Measurements from ENCODE around the gene OXLD1. TPM values are rescaled to one million over a fixed set of nuclear protein-coding genes. Genes with fewer than 3 reads are reported as not detected.
"Not testable (repeated sequence)": the region's sequence is repeated elsewhere in the genome, so short reads cannot be mapped to it uniquely, and the experiment has no call there.

Gene OXLD1
- total RNA-seq, 8 experiments from 2014 or later, result 20.2 to 85.8 (median 33.6) TPM

DNA sequence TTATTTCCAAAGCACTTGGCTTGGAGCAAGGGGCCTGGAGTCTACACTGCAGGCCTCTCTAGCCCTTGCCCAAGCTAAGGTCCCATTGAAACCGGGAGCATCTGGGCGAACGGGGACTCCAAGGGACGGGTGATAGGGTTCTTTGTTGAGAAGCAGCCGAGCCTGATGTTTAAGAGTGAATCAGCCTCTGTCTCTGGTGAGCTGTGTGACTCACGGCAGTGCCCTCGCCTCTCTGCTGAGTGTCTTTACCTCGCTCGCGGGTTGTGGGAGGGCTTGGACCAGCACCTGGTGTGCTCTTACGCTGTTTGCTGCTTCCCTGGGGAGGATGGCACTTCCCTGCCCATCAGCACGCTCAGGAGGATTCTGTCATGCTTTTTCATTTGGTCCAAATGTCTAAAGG, 18.7 kb upstream of the OXLD1 start:
- Histone ChIP-seq H3K27ac (no peak overlapping the region), H3K4me3 (peak overlapping the region; percentile 81 to 97 (median 90)), H3K4me1 (replicated peaks in 1 of 2) (peaks cover 8 to 13% of the 10 kb centered on the region in 2 donors)
- in situ Hi-C loops (cut with MboI; ENCODE audit: low pct_unique_long_range_greater_than_20kb in 2 of 9, low sequenced_read_pairs in 9 of 9, unreplicated experiment in 9 of 9), result no loop called here
- 25 to 69% (median 56%) methylated on average over 2 to 11 of the region's 12 CpGs; no CpG with 5 or more reads in 5 of the 10 experiments for WGBS, 10 experiments
- ATAC-seq (replicated peaks in 6 of 8), result peak in 2 of 8 experiments; percentile 0 to 2

DNA sequence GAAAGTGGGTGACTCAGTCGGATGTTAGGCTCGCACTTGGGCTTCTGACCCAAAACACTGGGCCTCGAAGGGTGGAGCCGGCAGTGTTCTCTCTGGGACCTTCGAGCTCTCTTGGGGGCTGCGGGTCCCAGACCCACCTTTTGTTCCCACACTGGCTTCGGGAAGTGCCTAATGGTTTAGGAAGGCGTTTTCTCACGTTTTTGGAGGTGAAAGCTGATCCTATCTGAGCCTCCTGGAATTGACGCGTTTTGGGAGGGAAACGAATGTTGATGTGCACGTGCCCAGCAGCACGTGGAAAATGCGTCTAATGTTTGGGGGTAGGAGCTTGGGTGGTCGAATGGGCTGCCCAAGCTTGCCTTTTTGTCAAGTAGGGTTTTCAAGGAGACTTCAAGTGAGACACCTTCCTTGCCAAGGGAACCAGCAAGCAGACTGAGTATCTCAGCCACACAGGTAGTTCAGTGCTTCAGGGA, 18.1 kb upstream of the OXLD1 start:
- Histone ChIP-seq H3K4me3 (peak overlapping the region; percentile 81 to 97 (median 90)), H3K27ac (peak overlapping the region; percentile 74 to 86), H3K4me1 (replicated peaks in 1 of 2) (peaks cover 8 to 13% of the 10 kb centered on the region in 2 donors)
- ATAC-seq (replicated peaks in 6 of 8), result peak in 2 of 8 experiments; percentile 29 to 39
- in situ Hi-C loops (cut with MboI; ENCODE audit: low pct_unique_long_range_greater_than_20kb in 2 of 9, low sequenced_read_pairs in 9 of 9, unreplicated experiment in 9 of 9), result no loop called here
- 0 to 21% (median 0%) methylated on average over 1 to 9 of the region's 16 CpGs; no CpG with 5 or more reads in 1 of the 10 experiments for WGBS, 10 experiments

DNA sequence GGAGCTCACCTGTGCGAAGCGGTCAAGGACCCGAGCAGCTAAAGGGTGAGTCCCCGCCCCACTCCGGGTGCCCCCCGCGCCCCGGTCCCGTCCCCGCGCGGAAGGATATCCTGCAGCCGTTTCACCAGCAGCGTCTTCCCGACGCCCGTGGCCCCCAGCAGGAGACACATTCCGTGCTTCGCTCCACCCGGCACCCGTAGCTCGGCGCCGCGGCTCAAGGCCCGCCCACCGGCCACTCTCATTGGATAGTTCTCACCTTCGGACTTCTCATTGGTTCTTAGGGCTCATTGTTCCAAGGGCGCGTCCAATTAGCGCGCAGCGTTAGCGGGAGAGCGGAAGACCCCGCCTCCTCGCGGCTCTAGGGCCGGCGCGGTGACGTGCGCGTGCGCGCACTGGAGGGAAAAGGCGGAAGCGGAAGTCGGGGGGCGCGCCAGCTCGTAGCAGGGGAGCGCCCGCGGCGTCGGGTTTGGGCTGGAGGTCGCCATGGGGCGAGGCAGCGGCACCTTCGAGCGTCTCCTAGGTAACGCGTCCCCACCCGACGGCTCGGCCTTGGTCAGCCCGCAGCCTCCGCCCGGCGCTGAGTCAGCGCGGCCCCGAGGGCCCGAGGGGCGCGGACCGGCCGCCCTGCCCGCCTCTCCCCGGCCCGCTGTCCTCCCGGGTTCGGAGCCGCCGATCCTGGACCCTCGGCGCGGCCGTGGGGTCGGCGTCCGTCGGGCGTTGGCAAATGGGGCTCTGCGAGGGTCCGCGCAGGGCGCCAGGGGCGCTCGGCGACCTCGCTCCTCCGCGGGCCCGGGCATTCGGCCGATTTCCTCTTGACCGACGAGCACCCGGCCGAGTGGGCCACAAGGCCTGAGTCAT, 17.4 kb upstream of the OXLD1 start, which contains the start of the genes ARL16 and HGS:
Gene ARL16, minus strand, starts transcription at position 214 of the 858 bp plus-strand sequence. Its CDS starts 44 bp downstream, at position 170.
Gene HGS, plus strand, starts transcription at position 428 of the 858 bp plus-strand sequence. Its CDS starts 56 bp downstream, at position 484.
- in situ Hi-C loops (cut with MboI; ENCODE audit: low pct_unique_long_range_greater_than_20kb in 2 of 9, low sequenced_read_pairs in 9 of 9, unreplicated experiment in 9 of 9), result no loop called here
- H3K27ac ChIP-seq, result peak within 1 kb of the TSS; percentile 89 to 92
- ATAC-seq (replicated peaks in 6 of 8), result peak; percentile 81 to 96 (median 94)
- H3K4me1 ChIP-seq (replicated peaks in 1 of 2), result peaks cover 8 to 13% of the 10 kb centered on the region in 2 donors
- H3K4me3 ChIP-seq, result peak within 1 kb of the TSS; percentile 81 to 97 (median 90)
- 0 to 1% (median 0%) methylated on average over 4 to 32 of the region's 112 CpGs; no CpG with 5 or more reads in 5 of the 10 experiments for WGBS, 10 experiments

DNA sequence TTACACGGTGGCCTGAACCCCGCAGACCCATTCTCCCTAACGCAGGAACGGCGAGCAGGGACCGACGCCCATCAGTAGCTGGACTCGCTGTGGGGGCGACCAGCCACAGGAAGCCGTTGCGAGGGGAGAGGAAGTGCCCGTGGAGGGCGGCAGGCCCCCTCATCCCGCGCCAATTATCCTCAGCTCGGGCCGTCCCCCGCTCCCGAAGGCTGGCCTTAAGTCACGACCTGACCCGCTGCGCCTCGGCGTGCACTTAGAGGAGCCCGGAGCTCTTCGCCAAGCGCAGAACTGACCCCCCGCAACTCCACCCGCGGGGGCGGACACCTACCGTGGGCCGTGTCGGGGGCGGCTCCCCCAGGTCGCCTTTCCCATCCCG, 16.8 kb upstream of the OXLD1 start:
- H3K4me3 ChIP-seq, result peak overlapping the region; percentile 81 to 97 (median 90)
- peak in 3 of 8 experiments; percentile 4 to 14 (median 6) for ATAC-seq (replicated peaks in 6 of 8)
- peaks cover 8 to 13% of the 10 kb centered on the region in 2 donors for H3K4me1 ChIP-seq (replicated peaks in 1 of 2)
- in situ Hi-C loops (cut with MboI; ENCODE audit: low pct_unique_long_range_greater_than_20kb in 2 of 9, low sequenced_read_pairs in 9 of 9, unreplicated experiment in 9 of 9), result no loop called here
- 0 to 2% (median 0%) methylated on average over 4 to 19 of the region's 37 CpGs; no CpG with 5 or more reads in 7 of the 10 experiments for WGBS, 10 experiments
- H3K27ac ChIP-seq, result peak overlapping the region; percentile 89 to 92

DNA sequence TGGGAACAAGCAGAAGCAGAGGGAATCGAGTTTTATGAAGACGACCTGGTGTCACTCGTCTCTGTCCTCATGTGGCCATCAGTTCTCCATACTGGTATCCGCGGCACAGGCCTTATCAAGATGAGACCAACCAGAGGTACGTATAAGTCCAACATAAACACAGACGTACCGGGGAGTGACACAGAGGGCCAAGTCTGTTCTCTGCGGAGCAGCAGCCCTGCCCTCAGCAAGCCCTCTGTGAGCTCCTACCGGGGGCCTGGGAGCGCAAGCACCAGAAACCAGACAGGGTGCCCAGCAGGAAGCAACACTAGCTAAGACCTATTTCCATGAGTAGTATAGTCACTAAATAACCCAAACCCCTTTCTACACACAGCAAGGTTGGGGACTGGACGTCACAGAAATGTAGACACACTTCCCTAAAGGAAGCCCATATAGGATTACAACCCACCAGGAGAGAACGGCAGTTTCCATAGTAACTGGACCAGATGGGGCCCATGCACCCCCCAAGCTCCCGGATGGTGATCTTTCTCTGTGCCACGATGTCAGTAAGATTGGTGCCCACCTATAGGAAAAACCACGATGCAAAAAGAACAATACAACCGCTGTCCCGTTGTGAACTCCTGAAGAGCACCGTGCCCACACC, 16.3 kb upstream of the OXLD1 start:
- in situ Hi-C loops (cut with MboI; ENCODE audit: low pct_unique_long_range_greater_than_20kb in 2 of 9, low sequenced_read_pairs in 9 of 9, unreplicated experiment in 9 of 9), result no loop called here
- 0 to 85% (median 34%) methylated on average over 2 to 11 of the region's 19 CpGs; no CpG with 5 or more reads in 4 of the 10 experiments for WGBS, 10 experiments
- Histone ChIP-seq H3K4me3 (peak overlapping the region; percentile 81 to 97 (median 90)), H3K4me1 (replicated peaks in 1 of 2) (peaks cover 8 to 13% of the 10 kb centered on the region in 2 donors), H3K27ac (peak overlapping the region; percentile 89 to 92)
- no peak for ATAC-seq (replicated peaks in 6 of 8)

DNA sequence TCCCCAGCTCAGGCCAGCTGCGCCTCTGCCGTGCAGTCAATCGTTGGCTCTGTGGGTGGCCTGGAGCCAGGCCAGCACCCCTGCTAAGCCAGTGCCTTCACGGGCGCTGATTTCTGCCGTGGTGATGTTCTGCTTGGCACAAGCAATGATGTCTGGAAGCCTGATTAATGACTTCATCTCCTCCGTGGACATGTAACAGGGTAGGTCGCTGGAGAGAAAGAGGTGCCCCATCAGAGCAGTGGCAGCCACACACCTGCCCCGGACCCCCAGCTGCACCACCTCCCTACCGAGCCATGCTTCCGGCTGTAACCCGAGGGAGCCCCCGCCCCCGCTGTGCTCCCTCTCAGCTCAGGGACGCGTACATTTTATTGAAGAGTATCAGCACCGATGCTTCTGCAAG, 15.3 kb upstream of the OXLD1 start:
- in situ Hi-C loops (cut with MboI; ENCODE audit: low pct_unique_long_range_greater_than_20kb in 2 of 9, low sequenced_read_pairs in 9 of 9, unreplicated experiment in 9 of 9), result no loop called here
- 80 to 100% (median 94%) methylated on average over 1 to 3 of the region's 17 CpGs; no CpG with 5 or more reads in 6 of the 10 experiments for WGBS, 10 experiments
- Histone ChIP-seq H3K4me1 (replicated peaks in 1 of 2) (peaks cover 8 to 13% of the 10 kb centered on the region in 2 donors), H3K4me3 (no peak overlapping the region), H3K27ac (no peak overlapping the region)
- no peak for ATAC-seq (replicated peaks in 6 of 8)

DNA sequence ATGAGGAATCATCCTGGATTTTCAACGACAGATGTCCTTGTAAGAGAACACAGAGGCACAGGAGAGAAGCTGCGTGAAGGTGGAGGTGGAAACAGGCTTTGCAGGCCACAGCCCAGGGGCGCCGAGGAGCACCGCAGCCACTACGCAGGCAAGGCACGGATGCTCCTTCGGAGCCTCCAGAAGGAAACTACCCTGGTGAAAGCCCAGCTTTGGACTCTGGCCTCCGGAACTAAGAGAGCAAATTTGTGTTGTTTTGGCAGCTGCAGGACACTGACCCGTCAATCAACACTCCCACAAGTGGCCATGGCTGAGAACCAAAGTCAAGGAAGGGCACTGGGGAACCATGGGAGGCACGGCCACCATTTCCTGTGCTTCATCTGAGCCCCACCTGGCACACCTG, 13.7 kb upstream of the OXLD1 start:
- in situ Hi-C loops (cut with MboI; ENCODE audit: low pct_unique_long_range_greater_than_20kb in 2 of 9, low sequenced_read_pairs in 9 of 9, unreplicated experiment in 9 of 9), result no loop called here
- peaks cover 11 to 13% of the 10 kb centered on the region in 2 donors for H3K4me1 ChIP-seq (replicated peaks in 1 of 2)
- ATAC-seq (replicated peaks in 6 of 8), result no peak
- no peak overlapping the region for H3K27ac ChIP-seq
- 61 to 97% (median 91%) methylated on average over 2 to 10 of the region's 11 CpGs; no CpG with 5 or more reads in 3 of the 10 experiments for WGBS, 10 experiments
- no peak overlapping the region for H3K4me3 ChIP-seq

DNA sequence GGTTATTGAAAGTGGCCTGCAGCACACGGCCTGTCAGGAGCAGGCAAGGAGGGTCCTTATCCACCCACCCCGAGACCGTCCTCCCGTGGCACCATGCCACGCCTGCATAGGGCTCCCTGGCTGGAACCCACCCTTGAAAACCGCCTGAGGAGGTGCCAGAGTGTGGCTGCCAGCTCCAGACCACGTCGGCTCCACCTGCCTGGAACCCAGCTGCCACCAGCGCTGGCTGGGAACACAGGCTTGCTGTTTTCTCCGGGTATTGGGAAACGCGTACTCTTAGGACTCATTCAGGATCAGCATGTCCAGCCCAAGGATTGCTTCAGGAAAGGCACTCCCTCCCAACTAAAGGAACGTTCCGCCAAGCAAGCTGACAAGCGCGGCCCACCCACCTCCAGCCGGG, 10.5 kb upstream of the OXLD1 start:
- in situ Hi-C loops (cut with MboI; ENCODE audit: low pct_unique_long_range_greater_than_20kb in 2 of 9, low sequenced_read_pairs in 9 of 9, unreplicated experiment in 9 of 9), result no loop called here
- ATAC-seq (replicated peaks in 6 of 8), result peak in 4 of 8 experiments; percentile 8 to 18 (median 10)
- Histone ChIP-seq H3K4me3 (no peak overlapping the region), H3K4me1 (replicated peaks in 1 of 2) (peaks cover 0 to 3% of the 10 kb centered on the region in 2 donors), H3K27ac (no peak overlapping the region)
- 80 to 97% (median 93%) methylated on average over 1 to 6 of the region's 17 CpGs; no CpG with 5 or more reads in 6 of the 10 experiments for WGBS, 10 experiments

DNA sequence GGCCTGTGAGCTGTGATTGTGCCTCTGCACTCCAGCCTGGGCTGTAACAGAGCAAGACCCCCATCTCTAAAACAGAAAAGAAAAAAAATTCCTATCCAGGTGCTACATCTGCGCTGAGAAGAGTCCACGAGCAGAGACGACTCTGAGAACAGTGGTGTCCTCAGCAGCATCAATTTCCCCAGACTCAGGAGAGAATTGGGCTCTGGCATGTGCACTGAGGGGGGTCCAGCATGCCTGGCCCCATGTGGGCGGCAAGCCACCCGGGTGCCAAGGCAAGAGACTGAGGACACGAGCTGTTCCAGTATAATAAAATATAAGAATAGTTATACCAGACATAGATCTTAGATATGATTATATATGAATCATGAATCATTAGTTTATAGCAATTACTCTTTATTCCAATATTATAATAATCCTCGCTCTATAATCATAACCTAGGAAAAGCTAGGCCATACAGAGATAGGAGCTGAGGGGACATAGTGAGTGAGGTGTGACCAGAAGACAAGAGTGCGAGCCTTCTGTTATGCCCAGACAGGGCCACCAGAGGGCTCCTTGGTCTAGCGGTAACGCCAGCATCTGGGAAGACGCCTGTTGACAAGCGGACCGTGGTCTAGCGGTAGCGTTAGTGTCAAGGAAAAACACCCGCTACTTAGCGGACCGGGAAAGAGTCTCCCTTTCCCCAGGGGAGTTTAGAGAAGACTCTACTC, 9.3 kb upstream of the OXLD1 start:
- H3K4me1 ChIP-seq (replicated peaks in 1 of 2); in situ Hi-C loops (cut with MboI; ENCODE audit: low pct_unique_long_range_greater_than_20kb in 2 of 9, low sequenced_read_pairs in 9 of 9, unreplicated experiment in 9 of 9); H3K4me3 ChIP-seq; H3K27ac ChIP-seq: not testable (repeated sequence)
- WGBS, 10 experiments, result 14 to 62% (median 47%) methylated on average over 2 to 9 of the region's 18 CpGs; no CpG with 5 or more reads in 5 of the 10 experiments
- peak in 1 of 8 experiments; percentile 24 for ATAC-seq (replicated peaks in 6 of 8)

DNA sequence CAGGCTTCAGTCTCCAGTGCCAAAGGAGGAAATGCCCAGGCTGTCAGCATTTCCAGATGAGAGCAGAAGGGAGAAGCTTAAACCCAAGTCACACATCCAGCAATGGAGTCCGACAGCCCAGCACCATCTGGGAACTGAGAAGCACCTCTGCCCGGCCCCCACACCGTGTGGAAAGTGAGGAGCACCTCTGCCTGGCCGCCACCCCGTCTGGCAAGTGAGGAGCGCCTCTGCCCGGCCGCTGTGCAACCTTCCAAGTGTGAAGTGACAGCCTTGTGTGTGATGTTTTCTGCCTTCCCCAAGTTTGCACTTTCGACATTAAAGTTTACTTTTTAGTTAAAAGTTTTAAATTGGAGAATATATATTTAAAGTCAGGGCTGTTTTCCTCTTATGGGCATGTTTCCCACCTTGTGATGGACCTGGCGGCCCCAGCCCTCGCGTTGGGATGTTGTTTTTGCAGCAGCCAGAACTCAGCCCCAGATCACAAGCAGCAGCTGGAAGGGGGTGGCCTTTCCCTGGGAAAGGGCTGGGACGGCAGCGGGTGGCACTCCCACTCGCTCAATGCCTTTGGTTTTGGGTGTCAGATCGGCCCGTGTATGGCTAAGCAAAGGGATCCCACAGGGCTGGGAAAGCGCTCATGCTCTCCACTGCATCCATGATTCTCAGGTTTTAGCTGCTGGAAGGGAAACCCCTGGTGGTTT, 7.3 kb upstream of the OXLD1 start:
- Histone ChIP-seq H3K4me1 (replicated peaks in 1 of 2) (peaks cover 0 to 3% of the 10 kb centered on the region in 2 donors), H3K4me3 (no peak overlapping the region), H3K27ac (no peak overlapping the region)
- no peak for ATAC-seq (replicated peaks in 6 of 8)
- 78 to 100% (median 87%) methylated on average over 1 to 13 of the region's 18 CpGs; no CpG with 5 or more reads in 3 of the 10 experiments for WGBS, 10 experiments
- in situ Hi-C loops (cut with MboI; ENCODE audit: low pct_unique_long_range_greater_than_20kb in 2 of 9, low sequenced_read_pairs in 9 of 9, unreplicated experiment in 9 of 9), result no loop called here

DNA sequence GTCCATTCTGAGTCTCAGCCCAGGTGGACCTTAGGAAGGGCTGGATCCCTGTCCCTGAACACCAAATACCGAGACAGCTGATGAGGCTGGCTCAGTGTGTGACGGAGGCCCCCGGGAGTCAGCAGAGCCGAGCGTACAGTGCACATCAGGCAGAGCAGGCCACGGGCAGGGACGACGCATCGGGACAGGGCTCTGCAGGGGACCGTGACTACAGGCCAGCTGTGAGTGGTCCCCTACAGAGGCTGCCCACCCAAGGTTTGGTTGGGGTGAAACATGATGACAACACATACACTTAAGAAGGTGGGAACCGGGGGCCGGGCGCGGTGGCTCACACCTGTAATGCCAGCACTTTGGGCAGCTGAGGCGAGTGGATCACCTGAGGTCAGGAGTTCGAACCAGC, 6.5 kb upstream of the OXLD1 start:
- Histone ChIP-seq H3K4me1 (replicated peaks in 1 of 2) (peaks cover under 1 to 4% of the 10 kb centered on the region in 2 donors), H3K27ac (no peak overlapping the region), H3K4me3 (no peak overlapping the region)
- ATAC-seq (replicated peaks in 6 of 8), result peak in 5 of 8 experiments; percentile 8 to 21 (median 14)
- in situ Hi-C loops (cut with MboI; ENCODE audit: low pct_unique_long_range_greater_than_20kb in 2 of 9, low sequenced_read_pairs in 9 of 9, unreplicated experiment in 9 of 9), result no loop called here
- 80 to 100% (median 93%) methylated on average over 1 to 9 of the region's 16 CpGs; no CpG with 5 or more reads in 4 of the 10 experiments for WGBS, 10 experiments

DNA sequence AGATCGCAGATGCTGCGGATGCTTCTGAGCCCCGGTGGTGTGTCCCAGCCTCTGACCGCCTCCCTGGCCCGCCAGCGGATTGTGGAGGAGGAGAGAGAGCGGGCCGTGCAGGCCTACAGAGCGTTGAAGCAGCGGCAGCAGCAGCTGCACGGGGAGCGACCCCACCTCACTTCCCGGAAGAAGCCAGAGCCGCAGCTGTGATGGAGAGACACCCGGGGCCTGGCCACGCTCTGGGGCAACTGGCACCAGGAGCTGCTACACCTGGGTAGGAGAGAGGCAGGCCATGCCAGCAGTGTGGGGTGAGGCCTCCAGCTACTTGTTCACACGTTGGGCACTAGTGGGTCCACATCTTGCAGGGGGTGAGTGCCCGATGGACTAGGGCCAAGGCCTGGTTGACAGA, 6.1 kb upstream of the OXLD1 start:
- 88 to 100% (median 93%) methylated on average over 1 to 6 of the region's 18 CpGs; no CpG with 5 or more reads in 7 of the 10 experiments for WGBS, 10 experiments
- no peak overlapping the region for H3K4me3 ChIP-seq
- peaks cover 5 to 9% of the 10 kb centered on the region in 2 donors for H3K4me1 ChIP-seq (replicated peaks in 1 of 2)
- peak in 5 of 8 experiments; percentile 7 to 24 (median 13) for ATAC-seq (replicated peaks in 6 of 8)
- no peak overlapping the region for H3K27ac ChIP-seq
- in situ Hi-C loops (cut with MboI; ENCODE audit: low pct_unique_long_range_greater_than_20kb in 2 of 9, low sequenced_read_pairs in 9 of 9, unreplicated experiment in 9 of 9), result no loop called here

Measured in motor neuron (in vitro differentiated cells).